ENCODE results near the gene CD200R1. TPM values are rescaled to one million over a fixed set of nuclear protein-coding genes. Genes with fewer than 3 reads are reported as not detected.

CD200R1 gene
- total and polyA plus RNA-seq, 9 of the 15 experiments (the other 6 are each of a cell fraction or from before 2014, with no cell fraction given) = 0.04 to 0.23 (median 0.09) TPM; not detected in 5

GRCh38 chr3:112930771-112931170 lies 44.1 kb downstream of the CD200R1 start:
- DNase-seq (ENCODE audit: extremely low read depth in 1 of 4, low spot score in 3 of 4) (no peak), ATAC-seq (no peak), FAIRE-seq (no peak)
- no peaks in the 10 kb centered on the region for H3K9me1 ChIP-seq (ENCODE audit: control insufficient read depth, insufficient read depth, low read length)
- H4K20me1 ChIP-seq (replicated peaks; ENCODE audit: control insufficient read depth, insufficient read depth, low read length) = no peaks in the 10 kb centered on the region
- H3K79me2 ChIP-seq (ENCODE audit: control insufficient read depth, insufficient read depth, low read length) = no peaks in the 10 kb centered on the region
- ChIA-PET CTCF (ENCODE audit: low intra/inter-chr PET ratio) (no interaction called here), POLR2A (no interaction called here)
- no peak overlapping the region for H2AFZ ChIP-seq (ENCODE audit: low read depth, low read length)
- no peaks in the 10 kb centered on the region for H3K9me3 ChIP-seq (replicated peaks; ENCODE audit: control insufficient read depth, insufficient read depth, low read depth, low read length)
- H3K27ac ChIP-seq (ENCODE audit: extremely low read depth, low read depth, low read length) = no peak overlapping the region
- H3K4me2 ChIP-seq (ENCODE audit: insufficient read depth, low read length) = no peak overlapping the region
- no peak overlapping the region for H3K4me3 ChIP-seq
- no TSS peak for BruUV-seq (replicated peaks)
- H3K4me1 ChIP-seq (replicated peaks in 1 of 2; ENCODE audit: control insufficient read depth in 2 of 2, insufficient read depth in 2 of 2, low read length in 2 of 2) = no peaks in the 10 kb centered on the region; a peak in 1 of 5 replicates
- no peak for TF ChIP-seq ATF3 (IDR thresholded peaks at IDR 0.05)
- TF ChIP-seq ATF3 (CRISPR knock-in tag; conservative IDR thresholded peaks at IDR 0.05) = no peak
- TF ChIP-seq, protein P1, sequence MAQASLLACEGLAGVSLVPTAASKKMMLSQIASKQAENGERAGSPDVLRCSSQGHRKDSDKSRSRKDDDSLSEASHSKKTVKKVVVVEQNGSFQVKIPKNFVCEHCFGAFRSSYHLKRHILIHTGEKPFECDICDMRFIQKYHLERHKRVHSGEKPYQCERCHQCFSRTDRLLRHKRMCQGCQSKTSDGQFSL (CRISPR knock-in tag; IDR thresholded peaks at IDR 0.05) = no peak
- TF ChIP-seq, protein P1 (tag; IDR thresholded peaks at IDR 0.05) = no peak
- no peak for TF ChIP-seq DPF2 (IDR thresholded peaks at IDR 0.05)
- no peak for TF ChIP-seq ZNF197 (CRISPR knock-in tag; IDR thresholded peaks at IDR 0.05; ENCODE audit: low read depth)
- no peaks in the 10 kb centered on the region for H3K36me3 ChIP-seq (ENCODE audit: control insufficient read depth, insufficient read depth, low read length)
- no peak overlapping the region for H3K9ac ChIP-seq (ENCODE audit: insufficient read depth in 1 of 2, low read depth in 2 of 2, low read length in 2 of 2)
- no peaks in the 10 kb centered on the region for H3K27me3 ChIP-seq (ENCODE audit: control insufficient read depth in 2 of 2, insufficient read depth in 2 of 2, low read length in 2 of 2)
- in situ Hi-C loops (cut with MboI) = no loop called here
- WGBS (ENCODE audit: insufficient coverage, low coverage, missing lambda C conversion rate) = 29% methylated on average over 3 of the region's 3 CpGs
- intact Hi-C loops (cut with micrococcal nuclease) = no loop called here

All from K562 (cell line).